Colonic mucosa (tissue), 4 donors: ENCODE results near the gene FOXD4L1. TPM values are rescaled to one million over a fixed set of nuclear protein-coding genes. Genes with fewer than 3 reads are reported as not detected.
"Not testable (repeated sequence)": the region's sequence is repeated elsewhere in the genome, so short reads cannot be mapped to it uniquely, and the experiment has no call there.

Source experiments
- DNase-seq: peaks from one replicate; pipeline ENCODE4 v3.0.0-alpha.2; 2020
- H3K27ac ChIP-seq: fragments of 200-600 bp; one replicate; pipeline ENCODE4 v1.8.0; 2021
- H3K27me3 ChIP-seq: fragments of 200-600 bp; one replicate; pipeline ENCODE4 v1.8.0; 2021
- H3K36me3 ChIP-seq: fragments of 200-600 bp; one replicate; pipeline ENCODE4 v1.8.0; 2021
- H3K4me1 ChIP-seq: fragments of 200-600 bp; one replicate; pipeline ENCODE4 v1.8.0; 2021; ENCODE audit warnings: mild to moderate bottlenecking
- H3K4me3 ChIP-seq: fragments of 200-600 bp; one replicate; pipeline ENCODE4 v1.8.0; 2021
- H3K9ac ChIP-seq, 2 donors: one replicate each; pipeline ENCODE4 v1.7.0; 2013; ENCODE audit warnings: control low read depth in 2 of 2, low read depth in 2 of 2, low read length in 2 of 2
- H3K9me3 ChIP-seq: fragments of 200-600 bp; one replicate; pipeline ENCODE4 v1.8.0; 2021
- intact Hi-C: fragments of 100-400 bp; cut with DNase I; formaldehyde crosslinking; loops from one replicate; pipeline ENCODE4 v1.14.1; 2022
- total RNA-seq, 2 donors: library from RNA; stranded (reverse); fragmentation: NEBNext Ultra II Directional in 1 of 2; extraction: Animal tissue kit (Norgen Biotek cat#: 25700) in 1 of 2; gene quantifications; one replicate each; pipeline ENCODE4 v1.2.1, GENCODE V29; 2021
- donor health status: healthy.
- donor health status: DM: no; HTN: no; CAD: no.
- donor health status: DM: no; HTN: no; CAD: no.

Gene FOXD4L1
- total RNA-seq: not detected

- intact Hi-C loops, H3K27ac ChIP-seq, H3K4me1 ChIP-seq, H3K4me3 ChIP-seq, H3K9ac ChIP-seq, H3K36me3 ChIP-seq, H3K9me3 ChIP-seq, DNase-seq: not testable (repeated sequence)
- peaks cover 15% of the 10 kb centered on the region for H3K27me3 ChIP-seq
Observed at GRCh38 chr2:113498365-113498764, at the start of gene FOXD4L1. Gene FOXD4L1, plus strand, starts transcription at chr2:113498665. Its CDS starts 592 bp downstream, at chr2:113499257.

GRCh38 chr2:113465770-113466169, 32.7 kb upstream of the FOXD4L1 start:
- H3K9ac ChIP-seq, H3K4me3 ChIP-seq, H3K27me3 ChIP-seq, intact Hi-C loops, DNase-seq, H3K9me3 ChIP-seq, H3K27ac ChIP-seq, H3K4me1 ChIP-seq, H3K36me3 ChIP-seq: not testable (repeated sequence)

GRCh38 chr2:113476688-113477368, 21.6 kb upstream of the FOXD4L1 start:
- intact Hi-C loops, H3K4me1 ChIP-seq, DNase-seq, H3K27ac ChIP-seq, H3K27me3 ChIP-seq, H3K9ac ChIP-seq, H3K36me3 ChIP-seq, H3K4me3 ChIP-seq, H3K9me3 ChIP-seq: not testable (repeated sequence)

- H3K9me3 ChIP-seq, intact Hi-C loops, H3K27ac ChIP-seq: not testable (repeated sequence)
Observed at GRCh38 chr2:113496527-113496926, 1.9 kb upstream of the FOXD4L1 start.

GRCh38 chr2:113499019-113499885, 787 bp downstream of the FOXD4L1 start:
- H3K27ac ChIP-seq, H3K36me3 ChIP-seq, intact Hi-C loops, H3K4me1 ChIP-seq, H3K9ac ChIP-seq, DNase-seq, H3K4me3 ChIP-seq, H3K9me3 ChIP-seq: not testable (repeated sequence)
- H3K27me3 ChIP-seq: peaks cover 21% of the 10 kb centered on the region

More at GRCh38 chr2:113496527-113496926, 1.9 kb upstream of the FOXD4L1 start:
- not testable (repeated sequence) for H3K4me1 ChIP-seq, H3K36me3 ChIP-seq, H3K27me3 ChIP-seq, H3K9ac ChIP-seq, H3K4me3 ChIP-seq, DNase-seq

GRCh38 chr2:113499886-113500722, 1.6 kb downstream of the FOXD4L1 start:
- H3K4me1 ChIP-seq, intact Hi-C loops, H3K9me3 ChIP-seq, H3K9ac ChIP-seq, H3K36me3 ChIP-seq, H3K4me3 ChIP-seq, H3K27ac ChIP-seq, DNase-seq: not testable (repeated sequence)
- peaks cover 21% of the 10 kb centered on the region for H3K27me3 ChIP-seq

GRCh38 chr2:113500723-113501038, 2.2 kb downstream of the FOXD4L1 start:
- H3K4me1 ChIP-seq, H3K4me3 ChIP-seq, intact Hi-C loops, H3K9me3 ChIP-seq, DNase-seq, H3K9ac ChIP-seq, H3K27ac ChIP-seq, H3K36me3 ChIP-seq: not testable (repeated sequence)
- H3K27me3 ChIP-seq: peaks cover 21% of the 10 kb centered on the region

GRCh38 chr2:113502216-113503093, 4.0 kb downstream of the FOXD4L1 start:
- H3K36me3 ChIP-seq, DNase-seq, H3K4me1 ChIP-seq, intact Hi-C loops, H3K9me3 ChIP-seq, H3K27ac ChIP-seq, H3K9ac ChIP-seq: not testable (repeated sequence)
- H3K4me3 ChIP-seq: peak overlapping the region; percentile 34
- peaks cover 21% of the 10 kb centered on the region for H3K27me3 ChIP-seq

- peaks cover 21% of the 10 kb centered on the region for H3K27me3 ChIP-seq
- H3K36me3 ChIP-seq, H3K4me1 ChIP-seq, H3K9me3 ChIP-seq, H3K27ac ChIP-seq, H3K9ac ChIP-seq, DNase-seq, intact Hi-C loops: not testable (repeated sequence)
- peak overlapping the region; percentile 34 for H3K4me3 ChIP-seq
Observed at GRCh38 chr2:113503094-113504042, 4.9 kb downstream of the FOXD4L1 start.

GRCh38 chr2:113504081-113504480, 5.6 kb downstream of the FOXD4L1 start:
- H3K9ac ChIP-seq, H3K4me3 ChIP-seq, H3K27ac ChIP-seq, H3K9me3 ChIP-seq, H3K36me3 ChIP-seq, intact Hi-C loops, H3K4me1 ChIP-seq, DNase-seq: not testable (repeated sequence)
- peaks cover 21% of the 10 kb centered on the region for H3K27me3 ChIP-seq

GRCh38 chr2:113507394-113508140, 9.1 kb downstream of the FOXD4L1 start:
- H3K9me3 ChIP-seq, H3K4me1 ChIP-seq, H3K9ac ChIP-seq, H3K36me3 ChIP-seq, intact Hi-C loops, H3K27ac ChIP-seq, DNase-seq, H3K4me3 ChIP-seq: not testable (repeated sequence)
- peaks cover 10% of the 10 kb centered on the region for H3K27me3 ChIP-seq
